ENCODE data around the gene CAMK2A.
"Not testable (repeated sequence)": the region's sequence is repeated elsewhere in the genome, so short reads cannot be mapped to it uniquely, and the experiment has no call there.

CAMK2A gene

DNA sequence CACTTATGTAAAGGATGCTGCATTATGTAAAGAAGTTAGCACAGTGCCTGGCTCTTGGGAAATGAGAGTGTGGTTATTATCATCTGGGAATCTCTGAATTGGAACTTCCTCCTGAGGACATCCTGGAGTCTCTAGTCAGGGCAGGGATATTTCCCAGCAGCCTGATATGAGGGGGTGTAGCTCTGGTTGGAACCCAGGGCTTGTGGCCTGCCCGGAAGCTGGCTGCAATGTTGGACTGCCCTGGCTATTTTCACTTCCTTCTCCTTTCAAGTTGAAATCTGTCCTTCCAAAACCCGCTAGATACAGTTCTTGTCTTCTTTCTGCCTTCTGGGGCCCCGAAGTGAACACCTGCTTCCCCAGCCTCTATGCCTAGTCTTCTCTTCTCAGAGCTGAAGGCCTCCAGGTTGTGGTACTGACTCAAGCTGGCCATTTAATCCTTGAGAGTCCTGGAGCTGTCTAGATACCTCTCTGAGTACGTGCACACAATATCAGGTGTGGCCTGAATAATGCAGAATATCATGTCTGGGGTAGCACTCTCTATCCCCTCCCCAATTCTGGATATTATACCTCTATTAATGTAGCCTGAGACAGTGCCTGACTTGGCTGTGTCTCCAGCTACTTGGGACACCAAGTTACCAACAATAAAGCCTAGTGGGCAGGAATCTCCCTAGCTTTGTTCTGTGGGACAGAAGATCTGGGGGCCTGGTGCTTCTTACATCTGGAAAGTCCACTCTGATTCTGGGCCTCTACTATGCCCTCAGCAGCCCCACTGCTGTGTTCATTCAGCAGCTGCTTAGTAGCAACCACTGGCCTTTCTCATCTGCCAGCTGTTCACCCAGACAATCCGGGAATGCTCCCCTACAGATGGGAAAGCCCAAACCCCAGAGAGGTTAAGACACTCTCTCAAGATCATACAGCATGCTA is 54.7 kb downstream of the CAMK2A start:
- DNase-seq = no peak

DNA sequence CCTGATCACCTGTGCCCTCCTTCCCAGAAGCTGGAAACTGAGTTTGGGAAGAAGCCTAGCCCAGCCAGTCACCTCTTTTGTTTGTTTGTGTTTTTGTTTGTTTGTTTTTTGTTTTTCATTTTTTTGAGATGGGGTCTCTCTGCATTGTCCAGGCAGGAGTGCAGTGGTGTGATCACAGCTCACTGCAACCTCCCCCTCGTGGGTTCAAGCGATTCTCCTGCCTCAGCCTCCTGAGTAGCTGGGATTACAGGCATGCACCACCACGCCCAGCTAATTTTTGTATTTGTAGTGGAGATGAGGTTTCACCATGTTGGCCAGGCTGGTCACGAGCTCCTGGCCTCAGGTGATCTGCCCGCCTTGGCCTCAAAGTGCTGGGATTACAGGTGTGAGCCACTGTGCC is 55.9 kb downstream of the CAMK2A start:
- DNase-seq = not testable (repeated sequence)

DNA sequence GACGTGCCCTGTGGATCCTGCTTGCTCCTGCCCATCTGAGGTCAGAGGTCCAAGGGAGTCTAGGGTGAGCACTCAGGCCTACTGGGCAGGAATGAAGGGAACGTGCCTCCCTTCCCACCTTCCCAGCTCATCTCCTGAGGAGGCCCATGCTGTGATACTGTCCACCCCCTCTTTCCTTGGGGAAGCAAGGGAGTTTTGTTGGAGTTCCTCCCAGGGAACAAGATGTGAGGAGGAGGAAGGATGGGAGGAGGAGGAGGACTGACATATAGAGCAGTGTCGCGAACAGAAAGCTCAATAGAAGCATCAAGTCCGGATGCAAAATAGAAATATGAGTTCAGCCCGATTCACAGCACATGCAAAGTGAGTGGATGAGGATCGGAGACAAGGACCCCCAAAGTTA is 58.7 kb downstream of the CAMK2A start:
- DNase-seq = no peak

DNA sequence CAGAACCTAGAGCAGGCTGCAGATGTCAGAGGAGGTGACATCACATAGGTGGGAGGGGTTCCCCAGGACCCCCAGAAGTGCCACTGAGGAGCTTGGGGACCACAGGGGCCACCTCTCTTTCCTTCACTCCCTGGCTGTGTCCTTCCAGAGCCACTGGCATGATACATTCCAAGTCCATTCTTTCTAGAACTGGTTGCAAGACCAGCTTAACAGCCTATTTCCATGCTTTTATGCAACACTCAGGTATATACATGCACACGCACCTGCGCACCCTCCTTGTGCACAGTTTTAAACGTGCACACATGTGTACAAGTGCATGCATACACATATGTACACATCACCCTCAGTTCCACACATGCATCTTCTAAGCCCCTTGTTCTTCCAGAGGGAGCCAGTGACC is 60.0 kb downstream of the CAMK2A start:
- no peak for DNase-seq

DNA sequence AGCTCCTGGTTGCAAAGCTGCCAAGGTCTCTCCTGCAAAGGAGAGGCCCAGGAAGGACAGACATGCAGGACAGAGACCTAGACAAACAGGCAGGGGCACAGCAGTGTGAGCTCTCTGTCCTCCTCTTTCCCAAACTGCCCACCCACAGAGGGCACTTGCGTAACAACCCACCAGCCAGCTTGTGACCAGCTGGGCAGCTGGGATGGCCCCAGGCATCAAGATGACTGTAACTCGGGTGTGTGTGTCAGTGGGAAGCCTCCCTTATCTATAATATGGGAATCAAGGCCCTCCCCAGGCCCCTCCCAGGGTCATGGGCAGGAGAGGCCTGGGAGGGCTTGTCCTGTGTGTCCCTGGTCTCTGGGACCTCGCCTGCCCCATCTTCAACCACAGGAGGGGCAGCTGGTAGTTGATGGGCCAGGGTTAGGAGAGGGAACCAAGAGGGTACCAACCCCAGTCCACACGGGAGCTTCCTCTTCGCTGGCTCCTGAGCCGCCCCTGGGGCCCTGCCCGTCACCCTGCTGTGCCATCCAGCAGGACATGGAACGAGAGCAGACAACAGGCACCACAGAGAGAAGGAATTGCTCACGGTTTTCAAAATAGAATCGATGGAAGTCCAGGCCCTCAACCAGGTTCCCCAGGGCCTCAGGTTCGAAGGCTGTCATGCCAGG is 61.8 kb downstream of the CAMK2A start:
- no peak for DNase-seq

DNA sequence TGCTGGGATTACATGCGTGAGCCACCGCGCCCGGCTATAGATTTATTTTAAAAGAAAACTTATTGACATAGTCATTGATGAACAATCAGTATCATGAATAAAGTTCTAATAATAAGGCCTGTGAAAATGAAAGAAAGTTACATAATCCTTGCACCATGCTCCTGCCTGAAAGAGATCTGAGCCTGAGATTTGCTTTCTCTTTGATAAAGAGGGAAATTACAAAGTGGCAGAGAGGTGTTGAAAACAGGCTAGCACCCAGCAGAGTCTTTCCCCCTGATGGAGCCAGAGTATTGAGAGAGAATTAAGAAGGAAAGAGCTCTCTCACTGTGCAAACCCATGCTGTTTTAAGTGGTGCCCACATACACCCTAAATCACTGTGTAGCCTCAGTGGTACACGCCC is 62.5 kb downstream of the CAMK2A start:
- DNase-seq = no peak

DNA sequence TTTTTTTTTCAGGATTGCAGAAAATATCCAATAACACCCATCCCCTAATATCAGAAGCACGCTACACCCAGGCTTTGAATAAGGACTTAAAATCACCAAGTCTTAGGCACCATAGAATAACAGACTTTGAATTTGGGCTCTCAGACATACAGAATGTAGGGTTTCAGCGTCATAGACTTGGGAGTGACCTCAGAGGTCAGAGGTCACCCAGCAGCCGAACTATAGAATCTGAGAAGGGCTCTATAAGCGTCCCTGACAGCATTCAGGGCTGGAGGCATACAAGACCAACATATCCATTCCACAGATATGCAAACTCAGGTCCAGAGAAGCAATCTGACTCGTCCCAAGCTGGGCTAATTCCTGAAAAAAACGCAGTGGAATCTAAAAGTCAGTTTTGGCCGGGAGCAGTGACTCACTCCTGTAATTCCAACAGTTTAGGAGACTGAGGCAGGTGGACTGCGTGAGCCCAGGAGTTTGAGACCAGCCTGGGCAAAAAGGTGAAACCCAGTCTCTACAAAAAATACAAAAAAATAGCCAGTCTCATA is 65.0 kb downstream of the CAMK2A start:
- no peak for DNase-seq

DNA sequence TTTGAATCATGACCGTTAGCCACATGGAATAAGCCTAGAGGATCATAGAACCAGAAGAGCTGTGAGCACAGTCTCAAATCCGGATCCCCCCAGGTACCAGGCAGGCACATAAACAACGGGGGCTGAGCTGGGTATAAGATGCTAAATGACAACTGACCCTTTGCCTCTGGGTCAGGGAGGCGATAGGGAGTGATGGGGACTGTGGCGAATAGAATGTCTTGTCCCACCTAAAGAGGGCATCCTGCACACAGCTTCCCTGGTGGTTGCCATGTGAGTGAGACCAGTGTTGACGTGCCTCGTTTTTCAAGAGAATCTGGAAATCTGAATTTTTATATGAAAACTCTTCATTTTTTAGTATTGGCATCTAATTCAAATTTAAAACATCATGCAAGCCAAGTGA is 66.1 kb downstream of the CAMK2A start:
- DNase-seq = no peak

DNA sequence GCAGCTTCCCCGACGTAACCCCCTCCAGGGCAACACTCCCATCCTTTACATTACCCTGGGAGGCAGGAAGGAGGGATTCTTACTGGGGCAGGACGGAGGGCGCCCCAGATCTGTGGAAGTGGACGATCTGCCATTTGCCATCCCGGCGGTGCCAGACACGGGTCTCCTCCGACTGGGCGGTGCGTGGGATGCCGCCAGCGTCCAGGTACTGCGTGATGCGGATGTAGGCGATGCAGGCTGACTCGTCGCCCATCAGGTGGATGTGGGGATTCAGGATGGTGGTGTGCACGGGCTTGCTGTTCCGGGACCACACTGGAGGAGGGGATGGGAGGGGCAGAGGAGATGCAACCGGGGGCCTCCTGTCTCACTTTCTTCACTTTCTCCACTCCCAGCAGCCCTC is 66.7 kb downstream of the CAMK2A start:
- no peak for DNase-seq

DNA sequence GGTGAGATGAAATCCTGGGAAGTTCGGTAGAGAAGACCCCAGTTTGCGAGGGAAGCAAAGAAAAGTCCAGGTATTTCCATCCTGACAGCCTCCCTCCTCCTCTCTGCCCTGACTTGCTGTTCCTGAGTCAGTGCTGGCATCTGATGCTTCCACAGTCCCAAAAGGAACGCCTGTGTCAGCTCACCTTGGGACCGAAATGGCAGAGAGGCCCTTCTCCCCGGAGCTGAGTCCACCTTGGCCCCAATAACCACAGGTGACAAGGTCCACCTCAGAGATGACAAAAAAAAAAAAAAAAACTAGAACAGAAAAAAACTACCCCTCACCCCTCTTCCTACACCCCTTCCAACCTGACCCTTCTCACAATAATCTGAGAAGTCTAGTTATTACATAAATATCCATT is 68.1 kb downstream of the CAMK2A start:
- DNase-seq = no peak

DNA sequence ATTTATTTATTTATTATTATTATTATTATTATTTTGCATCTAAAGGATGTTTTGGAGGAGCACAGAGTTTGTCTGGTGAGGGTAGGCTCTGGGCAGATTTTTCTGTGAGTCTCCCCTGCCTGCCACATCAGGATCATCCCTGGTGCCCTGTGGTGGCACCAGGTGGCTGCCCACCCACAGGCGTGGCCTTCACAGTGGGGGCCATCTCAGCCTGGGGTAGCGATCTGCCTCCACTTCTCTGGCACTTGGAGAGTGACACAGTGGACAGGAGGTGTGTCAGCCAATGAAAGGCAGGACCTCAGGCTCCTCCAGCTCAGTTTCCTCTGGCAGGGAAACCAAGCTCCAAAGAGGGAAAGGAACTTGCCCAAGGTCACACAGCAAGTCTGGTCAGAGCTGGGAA is 69.7 kb downstream of the CAMK2A start:
- no peak for DNase-seq

DNA sequence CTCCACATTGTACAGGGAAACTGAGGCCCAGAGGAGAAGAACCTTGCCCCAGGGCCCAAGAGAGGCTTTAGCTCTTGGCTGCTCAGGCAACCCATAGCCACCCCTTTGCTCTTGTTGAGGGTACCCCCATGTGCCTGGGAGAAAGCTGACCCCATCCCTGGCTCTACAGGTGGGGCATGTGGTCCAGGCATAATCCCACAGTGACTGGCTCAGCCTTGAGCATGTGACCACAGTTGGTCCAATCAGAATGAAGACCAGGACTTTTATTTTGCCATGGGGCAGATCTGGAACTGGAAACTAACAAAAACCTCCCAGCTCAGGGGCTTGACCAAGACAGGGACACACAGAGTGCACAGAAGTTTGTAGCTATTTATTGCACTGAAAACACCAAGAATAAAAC is 70.4 kb downstream of the CAMK2A start:
- DNase-seq = no peak

DNA sequence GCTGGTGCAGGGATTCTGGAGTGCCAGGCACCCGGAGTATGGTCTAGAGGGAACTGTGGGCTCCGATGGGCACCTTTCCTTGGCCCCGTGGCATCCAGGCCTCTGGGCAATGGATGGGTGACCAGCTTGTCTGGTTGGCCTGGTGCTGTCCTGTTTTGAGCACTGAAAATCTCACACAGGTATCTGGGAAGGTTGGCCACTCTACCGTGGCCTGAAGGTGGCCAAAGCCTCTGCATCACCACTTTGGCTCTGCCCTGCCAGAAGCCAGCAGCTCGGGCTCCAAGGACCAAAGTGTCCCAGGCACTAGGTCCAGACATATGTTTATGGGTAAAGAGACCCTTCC is 70.9 kb downstream of the CAMK2A start:
- DNase-seq = no peak

DNA sequence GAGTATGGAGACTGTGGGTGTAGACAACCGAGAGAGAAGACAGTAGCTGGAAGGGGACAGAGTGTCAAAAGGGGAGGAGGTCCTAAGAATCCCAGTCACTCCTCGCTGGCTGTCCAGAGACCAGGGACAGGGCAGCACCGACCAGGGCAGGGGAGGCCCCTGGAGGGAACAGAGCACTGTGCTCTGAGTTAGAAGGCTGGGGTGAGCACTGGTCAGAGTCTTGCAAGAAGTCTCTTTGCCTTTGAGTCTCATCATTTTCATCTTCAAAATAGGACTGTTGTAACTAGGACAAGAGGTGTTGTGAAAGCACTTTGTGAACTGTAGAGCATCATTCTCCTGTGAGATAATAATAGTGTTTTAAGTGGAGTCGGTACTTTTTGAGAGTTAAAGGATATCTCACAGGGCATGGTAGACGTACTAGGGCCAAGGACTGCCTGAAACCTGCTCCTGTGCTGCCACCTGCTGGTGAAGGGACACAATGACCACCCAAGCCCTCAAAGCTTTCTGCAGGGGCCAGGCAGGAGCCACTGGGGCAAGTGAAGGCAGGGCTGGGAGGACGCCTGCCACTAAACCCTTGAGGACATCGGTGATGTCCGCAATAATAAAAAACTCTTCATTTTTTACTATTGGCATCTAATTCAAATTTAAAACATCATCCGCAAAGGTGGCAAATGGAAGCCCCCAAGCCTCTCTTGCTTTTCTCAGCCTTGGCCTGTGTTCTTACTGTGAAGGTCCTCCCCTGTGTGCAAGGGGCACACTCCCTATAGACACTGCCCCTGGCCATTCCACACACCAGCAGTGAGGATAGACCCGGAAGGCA is 71.5 kb downstream of the CAMK2A start:
- peak; percentile 63 for DNase-seq

DNA sequence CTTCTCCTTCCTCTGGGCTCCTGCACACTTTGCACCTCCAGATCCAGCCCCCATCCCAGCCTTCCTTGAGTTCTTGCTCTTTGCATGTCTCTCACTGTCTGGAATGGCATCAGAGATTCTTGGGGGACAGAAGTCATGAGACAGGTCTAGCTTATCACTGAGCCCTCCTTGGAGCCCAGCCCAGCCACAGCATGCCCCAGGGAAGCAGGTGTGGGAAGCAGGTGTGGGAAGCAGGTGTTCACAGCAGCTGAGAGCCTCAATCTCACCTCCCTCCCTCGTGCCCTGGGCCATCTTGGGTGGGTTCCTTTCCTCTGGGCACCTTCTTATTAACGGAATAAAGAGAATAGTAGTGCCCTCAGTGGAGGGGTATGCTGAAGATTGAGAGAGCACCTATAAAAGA is 72.5 kb downstream of the CAMK2A start:
- DNase-seq = no peak

DNA sequence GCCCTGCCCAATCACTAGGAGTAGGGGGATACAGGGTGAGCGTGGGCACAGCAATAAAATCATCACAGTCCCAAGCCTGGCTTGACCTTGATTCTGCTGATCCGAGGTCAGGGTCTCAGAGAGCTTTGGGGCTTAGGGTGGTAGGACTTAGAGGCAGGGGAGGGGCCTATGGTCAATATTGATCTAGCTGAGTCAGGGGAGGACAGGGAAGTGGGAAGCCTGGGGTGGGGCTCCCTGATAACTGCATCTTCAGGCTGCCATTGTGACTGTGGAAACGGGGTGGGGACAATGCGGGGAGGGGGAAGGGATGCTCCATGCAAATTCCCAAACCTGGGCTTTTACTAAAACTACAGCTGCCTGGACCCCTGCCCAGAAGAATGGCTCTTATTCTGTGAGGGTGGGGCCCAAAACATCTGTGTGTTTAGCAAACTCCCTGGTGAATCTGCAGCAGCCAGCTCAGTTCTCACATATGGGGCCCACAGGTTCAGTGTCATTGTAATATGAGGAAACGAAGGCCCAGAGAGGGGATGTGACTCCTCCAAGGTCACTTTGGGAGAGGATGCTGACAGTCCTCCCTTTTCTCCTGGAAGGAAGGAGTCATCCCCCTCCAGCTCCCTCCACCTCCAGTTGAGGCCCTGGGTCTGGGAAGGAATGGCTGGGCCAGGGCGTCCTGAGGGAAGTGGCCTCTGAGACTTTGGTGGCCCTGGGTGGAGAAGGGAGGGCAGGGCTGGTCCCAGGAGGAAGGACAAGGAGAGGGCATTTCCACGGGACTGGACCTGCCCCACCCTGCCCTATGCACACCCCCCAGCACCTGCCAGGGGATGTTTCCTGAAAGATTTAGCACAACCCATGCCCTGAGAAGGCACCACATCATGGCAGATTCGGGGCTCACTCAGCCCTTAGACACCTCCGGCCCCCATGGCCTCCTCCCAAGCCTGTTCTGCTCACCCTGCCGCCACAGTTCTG is 73.3 kb downstream of the CAMK2A start:
- DNase-seq = no peak

DNA sequence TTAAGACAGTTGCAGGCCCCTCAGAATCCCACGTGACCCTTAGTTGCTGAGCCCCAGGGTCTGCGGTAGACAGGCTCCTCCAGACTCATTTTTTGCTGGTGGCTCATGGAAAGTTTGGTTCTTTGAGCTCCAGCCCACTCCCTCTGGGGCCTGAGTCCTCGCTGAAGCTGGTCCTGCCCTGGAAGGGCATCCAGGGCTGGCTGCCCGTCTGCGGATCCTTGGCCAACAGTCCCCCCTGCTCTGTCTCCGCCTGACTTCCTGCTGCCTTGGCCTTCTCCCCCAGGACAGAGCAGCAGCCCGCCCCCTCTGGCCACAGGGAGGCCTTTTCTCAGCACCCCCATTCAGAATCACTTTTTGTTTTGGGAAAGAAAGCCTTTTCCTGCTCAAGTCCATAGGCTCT is 75.3 kb downstream of the CAMK2A start:
- no peak for DNase-seq

DNA sequence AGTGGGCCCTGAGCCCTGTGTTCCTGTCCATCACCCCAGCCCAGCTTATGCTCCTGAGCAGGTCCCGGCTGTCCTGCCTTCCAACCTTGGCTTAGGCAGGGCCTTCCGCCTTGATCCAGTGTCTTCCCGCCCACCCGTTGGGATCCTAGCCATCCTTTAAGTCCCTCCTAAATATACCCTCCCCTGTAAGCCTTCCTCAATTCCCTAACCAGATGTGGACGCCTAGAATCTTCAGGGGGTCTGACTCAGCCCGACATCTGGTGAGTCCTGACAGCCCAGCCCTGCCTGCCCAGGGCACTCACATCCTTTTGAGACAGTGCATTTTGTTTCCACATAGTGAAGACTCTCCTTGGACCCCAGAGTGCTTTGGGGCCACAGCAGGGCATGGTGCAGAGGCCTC is 76.0 kb downstream of the CAMK2A start:
- DNase-seq = no peak

DNA sequence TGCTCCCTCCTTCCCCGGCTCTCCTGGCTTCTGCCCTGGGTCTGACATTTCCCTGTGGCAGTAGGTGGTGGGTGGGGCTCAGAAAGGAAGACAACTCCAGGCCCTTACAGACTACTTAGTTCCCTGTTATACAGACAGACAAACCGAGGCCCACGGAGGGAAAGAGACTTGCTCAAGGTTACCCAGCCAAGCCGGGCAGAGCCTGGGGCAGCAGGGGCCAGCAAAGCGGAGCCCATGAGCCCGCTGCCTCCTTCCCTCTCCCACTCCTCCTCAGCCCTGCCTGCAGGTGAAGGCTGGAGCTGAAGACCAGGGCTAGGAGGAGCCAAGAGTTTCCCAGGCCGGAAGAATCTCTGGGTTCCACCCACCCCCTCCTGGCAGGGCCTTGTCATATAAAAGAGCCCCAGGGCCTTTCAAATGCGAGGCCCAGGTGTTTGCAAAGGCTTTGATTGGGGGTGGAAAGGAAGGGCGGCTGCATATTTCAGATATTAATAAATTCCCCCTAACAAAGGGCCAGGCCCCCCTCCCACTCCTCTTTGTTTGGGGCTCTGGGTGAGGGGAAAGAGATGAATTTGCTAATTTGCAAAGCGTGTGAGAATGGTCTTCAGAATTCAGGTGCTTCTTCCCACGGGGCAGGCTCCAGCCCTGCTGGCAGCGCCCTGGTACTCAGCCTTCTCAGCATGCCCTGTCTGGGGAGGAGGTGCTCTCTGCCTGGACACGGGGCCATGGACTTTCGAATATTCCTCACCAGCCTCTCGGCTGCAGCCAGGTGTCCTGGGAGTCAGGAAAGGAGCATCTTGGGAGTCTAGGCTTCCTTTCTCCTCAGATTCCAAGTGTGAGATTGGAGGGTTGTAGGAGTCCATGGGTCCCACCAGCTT is 78.2 kb downstream of the CAMK2A start:
- DNase-seq = no peak

DNA sequence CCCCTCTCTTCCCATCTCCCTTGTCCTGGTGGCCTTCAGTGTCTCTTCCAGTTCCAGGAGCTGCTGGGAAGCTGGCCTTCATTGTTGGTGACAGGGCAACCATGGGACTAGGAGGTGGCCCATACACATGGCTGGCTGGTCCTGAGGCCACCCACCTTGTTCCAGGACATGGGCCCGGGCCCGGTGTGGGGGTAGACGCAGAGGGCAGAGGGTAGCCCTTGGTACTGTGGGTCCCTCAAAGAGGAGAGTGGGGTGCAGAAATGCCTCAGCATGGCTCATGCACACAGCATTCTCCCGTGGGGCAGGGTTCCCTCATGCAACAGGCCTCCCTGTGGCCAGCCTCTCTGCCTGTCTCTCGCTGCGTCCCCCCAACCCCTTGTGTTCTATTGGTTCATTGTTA is 78.9 kb downstream of the CAMK2A start:
- DNase-seq = no peak

DNA sequence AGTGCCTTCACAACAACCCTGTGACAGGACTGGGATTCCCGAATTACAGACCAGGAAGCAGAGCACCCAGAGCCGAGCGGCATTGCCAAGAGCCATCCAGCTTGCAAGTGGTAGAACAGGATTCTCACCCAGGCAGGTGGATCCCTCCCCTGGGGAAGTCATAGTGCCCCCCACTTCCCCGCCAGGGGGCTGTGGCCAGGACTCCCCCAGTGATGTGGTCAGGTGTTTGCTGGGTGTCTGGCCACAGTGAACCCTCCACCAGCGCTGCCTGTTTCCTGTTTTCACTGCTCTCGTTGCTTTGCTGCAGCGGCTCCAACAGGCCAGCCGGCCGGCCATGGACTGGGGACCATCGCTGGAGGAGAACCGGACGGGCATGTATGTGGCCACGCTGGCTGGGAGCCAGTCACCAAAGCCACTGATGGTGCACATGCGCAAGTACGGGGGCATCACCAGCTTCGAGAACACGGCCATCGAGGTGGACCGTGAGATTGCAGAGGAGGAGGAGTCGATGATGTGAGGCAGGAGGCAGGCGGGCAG is 80.4 kb downstream of the CAMK2A start:
- DNase-seq = no peak
